ENCODE data around the gene PPM1E. TPM values are rescaled to one million over a fixed set of nuclear protein-coding genes. Genes with fewer than 3 reads are reported as not detected.
"Not testable (repeated sequence)": the region's sequence is repeated elsewhere in the genome, so short reads cannot be mapped to it uniquely, and the experiment has no call there.

The PPM1E gene
- total RNA-seq, 2 experiments from 2014 or later = 0.02 TPM; not detected in 1

GRCh38 chr17:58753026-58753425, 2.6 kb upstream of the PPM1E start:
- ChIA-PET CTCF (no interaction called here), POLR2A (no interaction called here)
- no peak overlapping the region for H3K4me3 Mint-ChIP-seq
- no peak overlapping the region for H3K27ac Mint-ChIP-seq
- H3K27me3 Mint-ChIP-seq = peaks cover 24% of the 10 kb centered on the region
- no peak for DNase-seq
- H3K9me3 Mint-ChIP-seq = no peaks in the 10 kb centered on the region
- intact Hi-C loops (cut with micrococcal nuclease) = no loop called here
- H3K36me3 Mint-ChIP-seq = no peaks in the 10 kb centered on the region
- peaks cover 10% of the 10 kb centered on the region for H3K4me1 Mint-ChIP-seq (ENCODE audit: low read depth)

- no peak for DNase-seq
- intact Hi-C loops (cut with micrococcal nuclease) = no loop called here
- Mint-ChIP-seq H3K9me3 (no peaks in the 10 kb centered on the region), H3K36me3 (no peaks in the 10 kb centered on the region), H3K4me1 (ENCODE audit: low read depth) (peaks cover 10% of the 10 kb centered on the region), H3K27me3 (peaks cover 39% of the 10 kb centered on the region), H3K4me3 (peak overlapping the region; percentile 48), H3K27ac (no peak overlapping the region)
- POLR2A ChIA-PET = interaction anchor here (1.0 kb wide), 1 partner anchor 124 kb away, joined by 3 read pairs; no protein-coding TSS in a partner anchor
- CTCF ChIA-PET = interaction anchor here (2.3 kb wide), 1 partner anchor 250 kb away, joined by 10 read pairs; no protein-coding TSS in a partner anchor
Measured at GRCh38 chr17:58755269-58755576, 431 bp upstream of the PPM1E start.

GRCh38 chr17:58756246-58757161, 850 bp downstream of the PPM1E start:
- Mint-ChIP-seq H3K27ac (no peak overlapping the region), H3K36me3 (no peaks in the 10 kb centered on the region), H3K9me3 (no peaks in the 10 kb centered on the region), H3K4me3 (peak overlapping the region; percentile 82), H3K4me1 (ENCODE audit: low read depth) (peaks cover 10% of the 10 kb centered on the region), H3K27me3 (peaks cover 49% of the 10 kb centered on the region)
- POLR2A ChIA-PET = interaction anchor here (1.3 kb wide), 1 partner anchor 125 kb away, joined by 7 read pairs; no protein-coding TSS in a partner anchor
- intact Hi-C loops (cut with micrococcal nuclease) = no loop called here
- DNase-seq = peak; percentile 12
- CTCF ChIA-PET = interaction anchor here (1.0 to 2.3 kb wide), 2 partner anchors 166 to 248 kb away, joined by 3 to 10 read pairs; no protein-coding TSS in a partner anchor

- H3K27ac Mint-ChIP-seq = no peak overlapping the region
- ChIA-PET CTCF (interaction anchor here (1.0 to 2.3 kb wide), 2 partner anchors 165 to 248 kb away, joined by 3 to 10 read pairs; no protein-coding TSS in a partner anchor), POLR2A (no interaction called here)
- H3K9me3 Mint-ChIP-seq = no peaks in the 10 kb centered on the region
- peaks cover 10% of the 10 kb centered on the region for H3K4me1 Mint-ChIP-seq (ENCODE audit: low read depth)
- peak overlapping the region; percentile 82 for H3K4me3 Mint-ChIP-seq
- no peaks in the 10 kb centered on the region for H3K36me3 Mint-ChIP-seq
- DNase-seq = no peak
- intact Hi-C loops (cut with micrococcal nuclease) = no loop called here
- peaks cover 56% of the 10 kb centered on the region for H3K27me3 Mint-ChIP-seq
Measured at GRCh38 chr17:58757162-58757613, 1.5 kb downstream of the PPM1E start.

GRCh38 chr17:58758890-58759289, 3.2 kb downstream of the PPM1E start:
- ChIA-PET CTCF (no interaction called here), POLR2A (no interaction called here)
- Mint-ChIP-seq H3K4me3 (no peak overlapping the region), H3K9me3 (no peaks in the 10 kb centered on the region), H3K36me3 (no peaks in the 10 kb centered on the region), H3K4me1 (ENCODE audit: low read depth) (peaks cover 10% of the 10 kb centered on the region), H3K27me3 (peaks cover 62% of the 10 kb centered on the region), H3K27ac (no peak overlapping the region)
- intact Hi-C loops (cut with micrococcal nuclease) = no loop called here
- DNase-seq = no peak

GRCh38 chr17:58759522-58759921, 3.9 kb downstream of the PPM1E start:
- H3K4me3 Mint-ChIP-seq = no peak overlapping the region
- ChIA-PET POLR2A (no interaction called here), CTCF (no interaction called here)
- no peak overlapping the region for H3K27ac Mint-ChIP-seq
- peaks cover 10% of the 10 kb centered on the region for H3K4me1 Mint-ChIP-seq (ENCODE audit: low read depth)
- no peak for DNase-seq
- no peaks in the 10 kb centered on the region for H3K36me3 Mint-ChIP-seq
- H3K9me3 Mint-ChIP-seq = no peaks in the 10 kb centered on the region
- H3K27me3 Mint-ChIP-seq = peaks cover 60% of the 10 kb centered on the region
- intact Hi-C loops (cut with micrococcal nuclease) = no loop called here

- Mint-ChIP-seq H3K4me3 (no peak overlapping the region), H3K4me1 (ENCODE audit: low read depth) (peaks cover 9% of the 10 kb centered on the region), H3K27me3 (peaks cover 55% of the 10 kb centered on the region), H3K36me3 (no peaks in the 10 kb centered on the region), H3K27ac (no peak overlapping the region), H3K9me3 (no peaks in the 10 kb centered on the region)
- no peak for DNase-seq
- POLR2A ChIA-PET = interaction anchor here (0.5 kb wide), 1 partner anchor 76 kb away, joined by 3 read pairs; no protein-coding TSS in a partner anchor
- intact Hi-C loops (cut with micrococcal nuclease) = no loop called here
- CTCF ChIA-PET = no interaction called here
Measured at GRCh38 chr17:58760248-58760647, 4.6 kb downstream of the PPM1E start.

GRCh38 chr17:58763263-58763662, 7.6 kb downstream of the PPM1E start:
- H3K4me1 Mint-ChIP-seq (ENCODE audit: low read depth) = no peaks in the 10 kb centered on the region
- no peaks in the 10 kb centered on the region for H3K36me3 Mint-ChIP-seq
- H3K4me3 Mint-ChIP-seq = no peak overlapping the region
- peaks cover 40% of the 10 kb centered on the region for H3K27me3 Mint-ChIP-seq
- DNase-seq = no peak
- intact Hi-C loops (cut with micrococcal nuclease) = no loop called here
- ChIA-PET POLR2A (no interaction called here), CTCF (no interaction called here)
- no peaks in the 10 kb centered on the region for H3K9me3 Mint-ChIP-seq
- H3K27ac Mint-ChIP-seq = no peak overlapping the region

- H3K9me3 Mint-ChIP-seq = no peaks in the 10 kb centered on the region
- no peak overlapping the region for H3K4me3 Mint-ChIP-seq
- no peaks in the 10 kb centered on the region for H3K36me3 Mint-ChIP-seq
- DNase-seq = no peak
- POLR2A ChIA-PET = no interaction called here
- CTCF ChIA-PET = no interaction called here
- peaks cover 30% of the 10 kb centered on the region for H3K27me3 Mint-ChIP-seq
- no peak overlapping the region for H3K27ac Mint-ChIP-seq
- H3K4me1 Mint-ChIP-seq (ENCODE audit: low read depth) = no peaks in the 10 kb centered on the region
- intact Hi-C loops (cut with micrococcal nuclease) = no loop called here
Measured at GRCh38 chr17:58764373-58764772, 8.7 kb downstream of the PPM1E start.

GRCh38 chr17:58778482-58778881, 22.8 kb downstream of the PPM1E start:
- DNase-seq; CTCF ChIA-PET; H3K9me3 Mint-ChIP-seq; H3K4me3 Mint-ChIP-seq; H3K27ac Mint-ChIP-seq; H3K27me3 Mint-ChIP-seq; intact Hi-C loops (cut with micrococcal nuclease); POLR2A ChIA-PET; H3K36me3 Mint-ChIP-seq; H3K4me1 Mint-ChIP-seq (ENCODE audit: low read depth): not testable (repeated sequence)

GRCh38 chr17:58779446-58779845, 23.8 kb downstream of the PPM1E start:
- no peak for DNase-seq
- no peaks in the 10 kb centered on the region for H3K4me1 Mint-ChIP-seq (ENCODE audit: low read depth)
- intact Hi-C loops (cut with micrococcal nuclease) = no loop called here
- no peaks in the 10 kb centered on the region for H3K9me3 Mint-ChIP-seq
- H3K27ac Mint-ChIP-seq = no peak overlapping the region
- no peak overlapping the region for H3K4me3 Mint-ChIP-seq
- ChIA-PET POLR2A (no interaction called here), CTCF (no interaction called here)
- H3K27me3 Mint-ChIP-seq = peaks cover 3% of the 10 kb centered on the region
- H3K36me3 Mint-ChIP-seq = no peaks in the 10 kb centered on the region

GRCh38 chr17:58783380-58783779, 27.7 kb downstream of the PPM1E start:
- intact Hi-C loops (cut with micrococcal nuclease) = no loop called here
- CTCF ChIA-PET = no interaction called here
- Mint-ChIP-seq H3K4me1 (ENCODE audit: low read depth) (no peaks in the 10 kb centered on the region), H3K36me3 (no peaks in the 10 kb centered on the region), H3K27ac (no peak overlapping the region), H3K4me3 (no peak overlapping the region), H3K27me3 (peaks cover 9% of the 10 kb centered on the region), H3K9me3 (no peaks in the 10 kb centered on the region)
- POLR2A ChIA-PET = no interaction called here
- no peak for DNase-seq

- no peaks in the 10 kb centered on the region for H3K9me3 Mint-ChIP-seq
- H3K27ac Mint-ChIP-seq = no peak overlapping the region
- H3K4me3 Mint-ChIP-seq = no peak overlapping the region
- intact Hi-C loops (cut with micrococcal nuclease) = no loop called here
- no peaks in the 10 kb centered on the region for H3K36me3 Mint-ChIP-seq
- ChIA-PET CTCF (no interaction called here), POLR2A (no interaction called here)
- no peak for DNase-seq
- H3K4me1 Mint-ChIP-seq (ENCODE audit: low read depth) = peaks cover 6% of the 10 kb centered on the region
- peaks cover 8% of the 10 kb centered on the region for H3K27me3 Mint-ChIP-seq
Measured at GRCh38 chr17:58785097-58785496, 29.4 kb downstream of the PPM1E start.

All from activated CD4-positive, alpha-beta memory T cell treated with anti-CD3 and anti-CD28 coated beads for 36 hours (primary cell).